Keratinocyte (primary cell): Measurements from ENCODE around the gene SLC45A2. TPM values are rescaled to one million over a fixed set of nuclear protein-coding genes. Genes with fewer than 3 reads are reported as not detected.

Experiments used
- DNase-seq: peaks from one replicate; pipeline ENCODE4 v3.0.0-alpha.2; 2011; ENCODE audit warnings: low read depth, missing footprints, low spot score
- FAIRE-seq: peaks from 2 replicates; lab custom pipeline; 2011; peaks lifted over from hg19 to GRCh38; lab: Jason Lieb, UNC
- H2AFZ ChIP-seq: 2 replicates; pipeline ENCODE4 v1.6.0; 2012; ENCODE audit warnings: low read length, control low read depth, inconsistent platforms; ENCODE audit not compliant: control insufficient read depth
- H3K27ac ChIP-seq: 2 replicates; pipeline ENCODE4 v1.5.1; 2011; ENCODE audit warnings: low read length; ENCODE audit not compliant: control insufficient read depth, insufficient read depth
- H3K27me3 ChIP-seq: 3 replicates; pipeline ENCODE4 v1.6.0; 2011; ENCODE audit warnings: low read length; ENCODE audit not compliant: control insufficient read depth, insufficient read depth; ENCODE audit errors: extremely low read depth
- H3K36me3 ChIP-seq, 2 experiments: 2 replicates in 1 of 2; 3 replicates in 1 of 2; pipeline ENCODE4 v1.5.1; 2011; ENCODE audit warnings: low read length in 2 of 2, mild to moderate bottlenecking in 1 of 2; ENCODE audit not compliant: control insufficient read depth in 2 of 2, insufficient read depth in 2 of 2; ENCODE audit errors: extremely low read depth in 1 of 2
- H3K4me1 ChIP-seq: 3 replicates; pipeline ENCODE4 v1.5.1; 2011; ENCODE audit warnings: low read length; ENCODE audit not compliant: control insufficient read depth, insufficient read depth; ENCODE audit errors: extremely low read depth
- H3K4me2 ChIP-seq: 3 replicates; pipeline ENCODE4 v1.6.0; 2011; ENCODE audit warnings: low read depth, low read length; ENCODE audit not compliant: control insufficient read depth, insufficient read depth; ENCODE audit errors: extremely low read depth
- H3K4me3 ChIP-seq, 3 experiments: fragments of 200-600 bp in 1 of 3; sonication (generic) in 1 of 3; 2 replicates in 2 of 3; 3 replicates in 1 of 3; pipeline ENCODE4 v1.5.1; 2011 to 2016; ENCODE audit warnings: low read length in 3 of 3, mild to moderate bottlenecking in 3 of 3, control low read depth in 2 of 3, inconsistent platforms in 1 of 3, low read depth in 1 of 3, mixed read lengths in 1 of 3, mixed run types in 1 of 3, moderate library complexity in 1 of 3; ENCODE audit not compliant: control insufficient read depth in 2 of 3, insufficient read depth in 2 of 3; ENCODE audit errors: extremely low read depth in 1 of 3
- H3K79me2 ChIP-seq: 2 replicates; pipeline ENCODE4 v1.6.0; 2012; ENCODE audit warnings: low read length; ENCODE audit not compliant: control insufficient read depth, insufficient read depth
- H3K9ac ChIP-seq: 3 replicates; pipeline ENCODE4 v1.6.0; 2011; ENCODE audit warnings: low read length; ENCODE audit not compliant: control insufficient read depth, insufficient read depth; ENCODE audit errors: extremely low read depth
- H3K9me1 ChIP-seq: 3 replicates; pipeline ENCODE4 v1.6.0; 2011; ENCODE audit warnings: low read length; ENCODE audit not compliant: control insufficient read depth, insufficient read depth; ENCODE audit errors: extremely low read depth
- H3K9me3 ChIP-seq: 2 replicates; pipeline ENCODE4 v1.5.1; 2012; ENCODE audit warnings: low read depth, low read length; ENCODE audit not compliant: control insufficient read depth
- H4K20me1 ChIP-seq: 3 replicates; pipeline ENCODE4 v1.6.0; 2011; ENCODE audit warnings: low read length; ENCODE audit not compliant: control insufficient read depth, insufficient read depth; ENCODE audit errors: extremely low read depth
- CTCF ChIP-seq, 3 experiments: IDR thresholded peaks in 1 of 3; conservative IDR thresholded peaks in 1 of 3; optimal IDR thresholded peaks in 1 of 3; 2 replicates in 2 of 3; 3 replicates in 1 of 3; pipeline versions ENCODE3 to v1.5.1; 2011; ENCODE audit warnings: low read length in 3 of 3, mild to moderate bottlenecking in 3 of 3, moderate library complexity in 2 of 3, control low read depth in 1 of 3, inconsistent platforms in 1 of 3; ENCODE audit not compliant: insufficient read depth in 2 of 3; ENCODE audit errors: extremely low read depth in 1 of 3
- EZH2 ChIP-seq: IDR thresholded peaks from one replicate; pipeline ENCODE4 v1.6.1; 2012; ENCODE audit warnings: inconsistent platforms, mild to moderate bottlenecking, low read length, moderate library complexity
- dilution Hi-C: fragments of 300-500 bp; cut with MboI; formaldehyde crosslinking; loops from one replicate; pipeline ENCODE4 v1.7.0; 2020; ENCODE audit warnings: low sequenced_read_pairs; ENCODE audit not compliant: extremely low pct_ligation_motif_present
- polyA plus RNA-seq, 5 experiments: library from polyadenylated mRNA; depleted of rRNA in 3 of 5; stranded (reverse) in 3 of 5; stranded (forward) in 1 of 5; unstranded in 1 of 5; fragments of >200 nt; gene quantifications; 1 replicate in 1 of 5; 2 replicates in 3 of 5; 3 replicates in 1 of 5; pipeline versions ENCODE4 v1.2.1 to v1.2.3, GENCODE V29; 2011 to 2012; ENCODE audit warnings: missing spikeins in 2 of 5, low read depth in 1 of 5, low replicate concordance in 1 of 5

The SLC45A2 gene
- polyA plus RNA-seq, 1 donor (not counting 4 experiments of a cell fraction or from before 2014, with no cell fraction given), result 0.04 TPM

GRCh38 chr5:33937017-33937706 is 47.3 kb downstream of the SLC45A2 start:
- Histone ChIP-seq H3K79me2 (no peaks in the 10 kb centered on the region), H3K27me3 (peaks cover 37% of the 10 kb centered on the region), H3K27ac (no peak overlapping the region), H3K9me1 (no peaks in the 10 kb centered on the region), H4K20me1 (no peaks in the 10 kb centered on the region), H3K4me2 (no peak overlapping the region), H3K9ac (no peak overlapping the region), H3K4me1 (no peaks in the 10 kb centered on the region), H3K36me3 (no peaks in the 10 kb centered on the region), H3K9me3 (no peaks in the 10 kb centered on the region), H2AFZ (no peak overlapping the region), H3K4me3 (no peak overlapping the region)
- DNase-seq (no peak), FAIRE-seq (no peak)
- TF ChIP-seq EZH2 (no peak), CTCF (optimal IDR thresholded peaks at IDR 0.05 in 1 of 3, IDR thresholded peaks at IDR 0.05 in 1 of 3, conservative IDR thresholded peaks at IDR 0.05 in 1 of 3; ENCODE audit: extremely low read depth in 1 of 3, insufficient read depth in 2 of 3, low read length in 3 of 3) (no peak)
- dilution Hi-C loops, result loop anchor here (25.0 kb wide), 1 partner anchor 450 kb away; no protein-coding TSS in a partner anchor

- no peaks in the 10 kb centered on the region for H3K4me1 ChIP-seq
- no peaks in the 10 kb centered on the region for H3K79me2 ChIP-seq
- no peaks in the 10 kb centered on the region for H3K9me1 ChIP-seq
- FAIRE-seq (no peak), DNase-seq (no peak)
- H2AFZ ChIP-seq, result no peak within 1 kb of the TSS
- no peak within 1 kb of the TSS for H3K9ac ChIP-seq
- dilution Hi-C loops, result loop anchor here (25.0 kb wide), 1 partner anchor 449 kb away; no protein-coding TSS in a partner anchor
- peaks cover 37% of the 10 kb centered on the region for H3K27me3 ChIP-seq
- TF ChIP-seq CTCF (optimal IDR thresholded peaks at IDR 0.05 in 1 of 3, IDR thresholded peaks at IDR 0.05 in 1 of 3, conservative IDR thresholded peaks at IDR 0.05 in 1 of 3; ENCODE audit: extremely low read depth in 1 of 3, insufficient read depth in 2 of 3, low read length in 3 of 3), result no peak
- peak; percentile 80 for TF ChIP-seq EZH2
- peak within 1 kb of the TSS; percentile 10 for H3K4me2 ChIP-seq
- H3K4me3 ChIP-seq, result peak within 1 kb of the TSS in 2 of 3 experiments; percentile 1 to 4
- no peaks in the 10 kb centered on the region for H4K20me1 ChIP-seq
- H3K9me3 ChIP-seq, result no peaks in the 10 kb centered on the region
- no peaks in the 10 kb centered on the region for H3K36me3 ChIP-seq
- H3K27ac ChIP-seq, result no peak within 1 kb of the TSS
These were observed 48.0 kb downstream of the SLC45A2 start, which contains the start of gene RXFP3 for GRCh38 chr5:33936381-33937016. RXFP3 (plus strand) TSS chr5:33936386; CDS start chr5:33936741, 355 bp downstream.
